H9 (cell line): ENCODE data around the gene ZNF844. TPM values are rescaled to one million over a fixed set of nuclear protein-coding genes. Genes with fewer than 3 reads are reported as not detected.

Experiments
- DNase-seq: peaks from one replicate; pipeline ENCODE4 v3.0.0-alpha.2; 2017
- H2AFZ ChIP-seq: one replicate; pipeline ENCODE4 v1.6.1; 2013; ENCODE audit warnings: mild to moderate bottlenecking, low read length, control low read depth, moderate library complexity
- H2AK5ac ChIP-seq: 2 replicates; pipeline ENCODE4 v1.6.1; 2013; ENCODE audit warnings: low read length, control low read depth, mixed read lengths; ENCODE audit not compliant: insufficient read length
- H2BK120ac ChIP-seq: one replicate; pipeline ENCODE4 v1.6.1; 2013; ENCODE audit warnings: low read depth, mild to moderate bottlenecking, low read length, control low read depth, inconsistent platforms; ENCODE audit not compliant: poor library complexity, severe bottlenecking
- H2BK12ac ChIP-seq: 2 replicates; pipeline ENCODE4 v1.6.1; 2013; ENCODE audit warnings: low read length, control low read depth, mixed read lengths, low read depth; ENCODE audit not compliant: insufficient read length
- H2BK15ac ChIP-seq: 2 replicates; pipeline ENCODE4 v1.6.1; 2013; ENCODE audit warnings: low read depth, low read length, control low read depth
- H2BK20ac ChIP-seq: one replicate; pipeline ENCODE4 v1.6.1; 2013; ENCODE audit warnings: low read depth, mild to moderate bottlenecking, low read length, control low read depth, inconsistent platforms; ENCODE audit not compliant: poor library complexity, severe bottlenecking
- H2BK5ac ChIP-seq: 2 replicates; pipeline ENCODE4 v1.6.1; 2013; ENCODE audit warnings: low read length, control low read depth, mixed read lengths; ENCODE audit not compliant: insufficient read length
- H3K14ac ChIP-seq: 2 replicates; pipeline ENCODE4 v1.6.1; 2013; ENCODE audit warnings: low read length, control low read depth; ENCODE audit not compliant: insufficient read depth
- H3K18ac ChIP-seq: 2 replicates; pipeline ENCODE4 v1.6.1; 2013; ENCODE audit warnings: low read depth, mild to moderate bottlenecking, mixed read lengths, low read length, control low read depth; ENCODE audit not compliant: insufficient read length
- H3K23ac ChIP-seq: 2 replicates; pipeline ENCODE4 v1.6.1; 2013; ENCODE audit warnings: low read length, control low read depth, mixed read lengths, low read depth; ENCODE audit not compliant: insufficient read length
- H3K23me2 ChIP-seq: 2 replicates; pipeline ENCODE4 v1.6.1; 2013; ENCODE audit warnings: low read depth, mild to moderate bottlenecking, mixed read lengths, low read length, control low read depth; ENCODE audit not compliant: insufficient read length, poor library complexity, severe bottlenecking
- H3K27ac ChIP-seq: 2 replicates; pipeline ENCODE4 v1.5.1; 2013; ENCODE audit warnings: low read length, control low read depth, mixed read lengths, low read depth; ENCODE audit not compliant: insufficient read length
- H3K27me3 ChIP-seq: 2 replicates; pipeline ENCODE4 v1.6.1; 2013; ENCODE audit warnings: low read length, control low read depth, inconsistent platforms; ENCODE audit not compliant: insufficient read depth
- H3K4ac ChIP-seq: 2 replicates; pipeline ENCODE4 v1.6.1; 2013; ENCODE audit warnings: low read depth, mild to moderate bottlenecking, control low read depth, inconsistent platforms, low read length, moderate library complexity
- H3K4me1 ChIP-seq: 2 replicates; pipeline ENCODE4 v1.6.1; 2013; ENCODE audit warnings: low read length, control low read depth, inconsistent platforms; ENCODE audit not compliant: insufficient read depth
- H3K4me2 ChIP-seq: 2 replicates; pipeline ENCODE4 v1.6.1; 2013; ENCODE audit warnings: low read length, control low read depth, mixed read lengths; ENCODE audit not compliant: insufficient read length, insufficient read depth
- H3K56ac ChIP-seq: 2 replicates; pipeline ENCODE4 v1.6.1; 2013; ENCODE audit warnings: low read depth, mild to moderate bottlenecking, mixed read lengths, low read length, control low read depth; ENCODE audit not compliant: insufficient read length
- H3K79me1 ChIP-seq: 2 replicates; pipeline ENCODE4 v1.6.1; 2013; ENCODE audit warnings: low read depth, mild to moderate bottlenecking, moderate library complexity, low read length, control low read depth, inconsistent platforms; ENCODE audit not compliant: insufficient read depth, poor library complexity, severe bottlenecking
- H3K79me2 ChIP-seq: 2 replicates; pipeline ENCODE4 v1.6.1; 2013; ENCODE audit warnings: low read length, control low read depth, inconsistent platforms; ENCODE audit not compliant: insufficient read depth
- H3K9ac ChIP-seq: 2 replicates; pipeline ENCODE4 v1.6.1; 2013; ENCODE audit warnings: low read length, control low read depth, mixed read lengths; ENCODE audit not compliant: insufficient read length; ENCODE audit errors: extremely low read depth
- H3K9me3 ChIP-seq: one replicate; pipeline ENCODE4 v1.6.1; 2013; ENCODE audit warnings: low read depth, low read length, inconsistent platforms; ENCODE audit not compliant: control insufficient read depth
- H3T11ph ChIP-seq: one replicate; pipeline ENCODE4 v1.6.1; 2013; ENCODE audit warnings: mild to moderate bottlenecking, low read length, control low read depth, inconsistent platforms
- H4K20me1 ChIP-seq: one replicate; pipeline ENCODE4 v1.6.1; 2013; ENCODE audit not compliant: control insufficient read depth, insufficient read length, insufficient read depth
- H4K5ac ChIP-seq: 2 replicates; pipeline ENCODE4 v1.6.1; 2013; ENCODE audit warnings: low read depth, mild to moderate bottlenecking, mixed read lengths, low read length, control low read depth; ENCODE audit not compliant: insufficient read length
- H4K8ac ChIP-seq: replicated peaks from 2 replicates; pipeline ENCODE4 v1.6.1; 2013; ENCODE audit warnings: low read length, control low read depth, mixed read lengths, low read depth; ENCODE audit not compliant: insufficient read length
- H4K91ac ChIP-seq: 2 replicates; pipeline ENCODE4 v1.6.1; 2013; ENCODE audit warnings: low read depth, mild to moderate bottlenecking, moderate library complexity, mixed read lengths, low read length, control low read depth; ENCODE audit not compliant: insufficient read length
- H3K27ac Mint-ChIP-seq, 3 experiments: 2 replicates in 2 of 3; 3 replicates in 1 of 3; pipeline ENCODE4 v1.8.0; 2020 to 2021; ENCODE audit warnings: mixed read lengths in 3 of 3, mild to moderate bottlenecking in 1 of 3, moderate library complexity in 1 of 3
- H3K27me3 Mint-ChIP-seq: 2 replicates; pipeline ENCODE4 v1.8.0; 2021; ENCODE audit warnings: low read depth, mild to moderate bottlenecking, moderate library complexity, mixed read lengths
- H3K36me3 Mint-ChIP-seq, 3 experiments: 2 replicates in 2 of 3; 3 replicates in 1 of 3; pipeline ENCODE4 v1.8.0; 2020 to 2021; ENCODE audit warnings: low read depth in 3 of 3, mixed read lengths in 3 of 3; ENCODE audit not compliant: insufficient read depth in 1 of 3
- H3K4me1 Mint-ChIP-seq, 2 experiments: 2 replicates each; pipeline ENCODE4 v1.8.0; 2020; ENCODE audit warnings: mixed read lengths in 2 of 2
- H3K4me3 Mint-ChIP-seq, 2 experiments: 2 replicates in 1 of 2; 3 replicates in 1 of 2; pipeline ENCODE4 v1.8.0; 2020 to 2021; ENCODE audit warnings: mild to moderate bottlenecking in 2 of 2, mixed read lengths in 2 of 2, moderate library complexity in 1 of 2
- H3K9me3 Mint-ChIP-seq, 2 experiments: 2 replicates in 1 of 2; 3 replicates in 1 of 2; pipeline ENCODE4 v1.8.0; 2020; ENCODE audit warnings: mild to moderate bottlenecking in 2 of 2, mixed read lengths in 2 of 2, moderate library complexity in 1 of 2
- WGBS: extraction: QIAGEN DNeasy Blood & Tissue Kit; methylation state at CpG from one replicate; pipeline ENCODE4 v1.1.7; 2013; ENCODE audit warnings: missing lambda C conversion rate, low lambda C conversion rate, mixed read lengths; ENCODE audit not compliant: insufficient read length; ENCODE audit errors: extremely low coverage; 5-methylcytosine and 5-hydroxymethylcytosine counted together
- total RNA-seq: library from RNA; stranded (reverse); gene quantifications from 2 replicates; pipeline ENCODE4 v1.2.1, GENCODE V29; 2021
- TF ChIP-seq, protein P1 (sequence below): fragments of 200-600 bp; sonication (generic); conservative IDR thresholded peaks from 3 replicates; pipeline ENCODE4 v1.8.0; 2021; ENCODE audit warnings: antibody characterized with exemption, mild to moderate bottlenecking

The ZNF844 gene
- total RNA-seq, 1 experiment from 2014 or later, result 10.0 TPM

GRCh38 chr19:12095111-12095790 is 30.7 kb downstream of the ZNF844 start:
- H3K79me2 ChIP-seq, result peaks cover 4% of the 10 kb centered on the region; the same call in 1 of the 2 replicates
- no peak overlapping the region for H3K27ac ChIP-seq
- no peak overlapping the region for H4K5ac ChIP-seq
- H2AFZ ChIP-seq, result no peak overlapping the region
- no peak overlapping the region for H2BK120ac ChIP-seq
- no peak overlapping the region for H3K4me3 Mint-ChIP-seq
- H3K56ac ChIP-seq, result no peak overlapping the region
- no peak overlapping the region for H2BK15ac ChIP-seq
- no peaks in the 10 kb centered on the region for H3K4me1 ChIP-seq
- no peaks in the 10 kb centered on the region for H4K20me1 ChIP-seq
- H3K23ac ChIP-seq, result no peak overlapping the region
- H3K23me2 ChIP-seq, result peaks cover 4% of the 10 kb centered on the region
- H3K14ac ChIP-seq, result no peak overlapping the region
- no peak for DNase-seq
- H3K4ac ChIP-seq, result no peak overlapping the region
- H2BK20ac ChIP-seq, result no peak overlapping the region
- no peaks in the 10 kb centered on the region for H3K27me3 Mint-ChIP-seq
- TF ChIP-seq, protein P1, sequence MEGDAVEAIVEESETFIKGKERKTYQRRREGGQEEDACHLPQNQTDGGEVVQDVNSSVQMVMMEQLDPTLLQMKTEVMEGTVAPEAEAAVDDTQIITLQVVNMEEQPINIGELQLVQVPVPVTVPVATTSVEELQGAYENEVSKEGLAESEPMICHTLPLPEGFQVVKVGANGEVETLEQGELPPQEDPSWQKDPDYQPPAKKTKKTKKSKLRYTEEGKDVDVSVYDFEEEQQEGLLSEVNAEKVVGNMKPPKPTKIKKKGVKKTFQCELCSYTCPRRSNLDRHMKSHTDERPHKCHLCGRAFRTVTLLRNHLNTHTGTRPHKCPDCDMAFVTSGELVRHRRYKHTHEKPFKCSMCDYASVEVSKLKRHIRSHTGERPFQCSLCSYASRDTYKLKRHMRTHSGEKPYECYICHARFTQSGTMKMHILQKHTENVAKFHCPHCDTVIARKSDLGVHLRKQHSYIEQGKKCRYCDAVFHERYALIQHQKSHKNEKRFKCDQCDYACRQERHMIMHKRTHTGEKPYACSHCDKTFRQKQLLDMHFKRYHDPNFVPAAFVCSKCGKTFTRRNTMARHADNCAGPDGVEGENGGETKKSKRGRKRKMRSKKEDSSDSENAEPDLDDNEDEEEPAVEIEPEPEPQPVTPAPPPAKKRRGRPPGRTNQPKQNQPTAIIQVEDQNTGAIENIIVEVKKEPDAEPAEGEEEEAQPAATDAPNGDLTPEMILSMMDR, result no peak
- H3K4me1 Mint-ChIP-seq, result peaks cover 12 to 19% of the 10 kb centered on the region in 2 experiments
- H2BK12ac ChIP-seq, result no peak overlapping the region
- no peak overlapping the region for H3K4me2 ChIP-seq
- no peak overlapping the region for H3K27ac Mint-ChIP-seq
- no peak overlapping the region for H3K9ac ChIP-seq
- no peak overlapping the region for H4K91ac ChIP-seq
- H2AK5ac ChIP-seq, result no peak overlapping the region
- H3K9me3 ChIP-seq, result no peaks in the 10 kb centered on the region
- H3K9me3 Mint-ChIP-seq, result peaks cover 42 to 56% of the 10 kb centered on the region in 2 experiments
- H3K36me3 Mint-ChIP-seq, result peaks cover 61 to 67% (median 62%) of the 10 kb centered on the region in 3 experiments
- WGBS, result no CpG with 5 or more reads among the region's 4 CpGs
- no peaks in the 10 kb centered on the region for H3K27me3 ChIP-seq
- no peak overlapping the region for H3K18ac ChIP-seq
- peaks cover 7% of the 10 kb centered on the region for H3K79me1 ChIP-seq
- no peak overlapping the region for H4K8ac ChIP-seq
- H2BK5ac ChIP-seq, result no peak overlapping the region
- H3T11ph ChIP-seq, result no peak overlapping the region
